ENCODE results near the gene INPP5F.
"Not testable (repeated sequence)": the region's sequence is repeated elsewhere in the genome, so short reads cannot be mapped to it uniquely, and the experiment has no call there.

Gene INPP5F

DNA sequence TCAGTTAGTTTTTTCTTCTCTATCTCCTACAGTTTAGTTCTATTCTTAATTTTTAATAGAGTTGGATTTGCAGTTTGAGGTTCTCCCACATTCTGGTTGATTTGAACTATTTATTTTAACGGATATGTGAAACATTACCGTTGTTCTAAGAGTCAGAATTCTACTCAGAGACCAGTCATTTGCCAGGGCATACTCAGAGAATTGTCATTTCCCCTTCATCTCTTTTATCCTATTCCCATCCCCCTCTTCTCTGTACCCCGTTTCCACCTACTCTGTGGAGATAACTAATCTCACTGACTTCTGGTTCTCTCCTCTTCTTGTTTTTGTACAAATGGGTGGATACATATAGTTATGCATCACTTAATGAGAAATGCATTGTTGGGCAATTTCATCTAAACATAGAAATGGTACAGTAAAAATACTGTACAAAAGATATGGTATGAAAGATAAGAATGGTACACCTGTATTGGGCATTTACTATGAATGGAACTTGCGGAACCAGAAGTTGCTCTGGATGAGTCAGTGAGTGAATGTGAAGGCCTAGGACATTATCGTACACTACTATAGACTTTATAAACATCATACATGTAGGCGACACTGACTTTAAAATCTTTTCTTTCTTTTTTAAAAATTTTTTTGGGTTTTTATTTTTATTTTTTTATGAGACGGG lies 53.1 kb downstream of the INPP5F start:
- DNase-seq (ENCODE audit: low read depth): no peak

DNA sequence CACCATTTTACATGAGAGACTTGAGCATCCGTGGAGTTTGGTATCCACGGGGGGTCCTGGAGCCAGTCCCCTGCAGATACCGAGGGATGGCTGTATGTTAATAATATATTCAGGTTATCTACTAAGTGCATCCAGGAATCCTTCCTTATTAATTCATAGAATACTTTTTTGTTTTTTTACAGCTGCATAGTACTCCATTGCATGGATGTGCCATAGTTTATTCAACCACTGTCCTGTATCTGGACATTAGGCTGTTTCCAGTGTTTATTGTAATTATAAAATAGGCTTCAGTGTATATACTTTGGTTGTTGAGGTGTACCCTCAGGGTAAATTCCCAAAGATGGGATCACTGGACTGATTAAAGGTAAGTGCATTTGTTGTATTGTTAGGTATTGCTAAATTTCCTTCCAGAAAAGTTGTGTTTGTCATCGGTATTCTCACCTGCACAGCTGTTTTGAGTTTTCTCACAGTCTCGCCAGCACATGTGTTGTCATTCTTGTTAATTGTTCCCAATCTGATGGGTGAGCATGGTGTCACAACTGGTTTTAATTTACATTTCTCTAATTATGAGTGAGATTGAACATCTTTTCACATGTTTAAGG lies 55.1 kb downstream of the INPP5F start:
- no peak for DNase-seq (ENCODE audit: low read depth)

DNA sequence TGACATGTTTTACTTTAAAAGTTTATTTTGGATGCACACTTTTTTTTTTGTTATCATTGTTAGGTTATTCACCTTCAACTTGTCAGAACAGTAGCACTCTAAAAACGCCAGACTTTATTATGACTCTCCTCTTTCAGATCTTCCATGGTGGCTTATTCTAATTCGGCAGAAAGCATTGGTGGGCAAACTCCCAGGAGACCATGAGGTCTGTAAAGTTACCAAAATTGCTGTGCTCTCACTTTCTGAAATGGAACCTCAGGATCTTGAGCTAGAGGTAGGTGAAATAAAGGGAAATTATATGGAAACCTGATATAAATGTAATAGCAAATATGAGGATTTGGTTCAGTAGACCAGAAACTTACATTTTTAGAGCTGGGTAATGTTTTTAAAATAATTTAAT lies 55.6 kb downstream of the INPP5F start:
- DNase-seq (ENCODE audit: low read depth): no peak

DNA sequence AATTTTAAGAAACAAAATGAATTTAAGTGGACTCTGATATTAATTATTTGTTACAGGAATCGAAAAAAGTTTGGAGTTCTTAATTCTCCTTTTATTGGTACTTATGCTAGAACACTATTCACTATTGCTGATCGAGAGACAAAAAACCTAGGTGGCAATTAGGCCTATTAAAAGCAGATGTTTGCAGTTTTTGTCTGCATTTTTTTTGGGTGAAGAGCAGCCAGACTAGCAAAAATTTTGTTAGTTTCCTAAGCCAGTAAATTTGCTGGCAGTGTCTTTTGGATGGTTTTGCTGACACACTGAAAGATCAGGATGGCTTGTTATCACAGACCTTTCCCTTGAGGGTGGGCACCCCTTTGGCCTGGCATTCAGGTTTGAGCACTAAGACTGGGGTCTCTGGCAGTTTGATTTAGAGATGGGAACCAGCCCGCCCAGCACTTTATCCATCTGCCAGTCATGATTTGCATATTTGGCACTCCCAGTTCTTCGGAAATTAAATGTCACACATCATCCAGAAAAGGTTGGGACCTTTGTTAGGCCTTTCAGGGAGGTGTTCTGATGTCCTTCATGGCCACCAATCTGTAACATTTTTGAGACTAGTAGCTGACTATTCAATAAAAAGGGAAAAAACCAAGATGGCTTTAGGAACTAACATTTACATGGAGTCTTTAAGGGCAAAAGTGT lies 57.3 kb downstream of the INPP5F start:
- DNase-seq (ENCODE audit: low read depth): no peak

DNA sequence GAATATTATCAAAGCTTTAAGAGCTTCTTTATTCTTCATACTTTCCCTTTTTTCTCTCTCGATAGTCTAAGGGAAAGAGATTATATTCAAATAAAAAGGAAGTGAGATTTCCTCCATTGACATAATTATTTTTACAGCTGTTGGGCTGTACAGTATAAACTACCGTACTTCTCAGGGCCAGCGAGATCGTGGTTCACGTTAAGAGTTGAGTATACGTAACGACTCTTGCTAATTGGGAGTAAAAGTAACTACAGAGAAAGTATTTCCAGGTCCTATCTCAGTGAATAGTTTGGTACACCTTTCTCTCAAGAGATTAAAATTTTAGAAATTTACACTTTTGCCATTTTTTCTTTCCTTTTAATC lies 57.8 kb downstream of the INPP5F start:
- DNase-seq (ENCODE audit: low read depth): no peak

DNA sequence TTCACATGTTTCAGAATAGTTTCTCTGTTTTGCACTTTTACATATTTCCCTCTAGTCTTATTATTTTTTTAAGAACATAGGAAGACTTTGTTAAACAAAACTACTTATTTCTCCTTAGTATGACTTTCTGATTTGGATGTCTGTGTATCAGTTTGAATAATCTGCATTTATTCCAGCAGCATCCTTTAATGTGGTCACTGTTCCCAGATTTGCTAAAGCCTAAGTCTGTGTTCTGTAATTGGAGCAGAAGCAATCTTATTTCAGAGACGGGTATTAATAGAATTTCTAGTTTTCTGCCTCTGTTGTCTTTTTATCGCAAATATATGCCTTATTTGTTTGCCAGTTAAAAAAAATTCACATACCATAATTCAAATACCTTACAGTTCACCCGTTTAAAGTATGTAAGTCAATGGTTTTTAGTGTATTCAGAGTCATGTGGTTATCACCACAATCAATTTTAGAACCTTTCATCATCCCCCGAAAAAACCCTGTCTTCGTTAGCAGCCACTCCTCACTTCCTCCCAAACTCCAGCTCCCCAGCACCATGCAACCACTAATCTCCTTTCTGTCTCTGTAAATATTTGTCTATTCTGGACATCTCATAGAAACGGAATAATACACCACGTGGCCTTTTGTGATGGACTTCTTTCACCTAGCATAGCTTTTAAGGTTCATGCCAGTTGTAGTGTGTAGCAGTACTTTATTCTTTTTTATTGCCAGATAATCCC lies 58.7 kb downstream of the INPP5F start:
- no peak for DNase-seq (ENCODE audit: low read depth)

DNA sequence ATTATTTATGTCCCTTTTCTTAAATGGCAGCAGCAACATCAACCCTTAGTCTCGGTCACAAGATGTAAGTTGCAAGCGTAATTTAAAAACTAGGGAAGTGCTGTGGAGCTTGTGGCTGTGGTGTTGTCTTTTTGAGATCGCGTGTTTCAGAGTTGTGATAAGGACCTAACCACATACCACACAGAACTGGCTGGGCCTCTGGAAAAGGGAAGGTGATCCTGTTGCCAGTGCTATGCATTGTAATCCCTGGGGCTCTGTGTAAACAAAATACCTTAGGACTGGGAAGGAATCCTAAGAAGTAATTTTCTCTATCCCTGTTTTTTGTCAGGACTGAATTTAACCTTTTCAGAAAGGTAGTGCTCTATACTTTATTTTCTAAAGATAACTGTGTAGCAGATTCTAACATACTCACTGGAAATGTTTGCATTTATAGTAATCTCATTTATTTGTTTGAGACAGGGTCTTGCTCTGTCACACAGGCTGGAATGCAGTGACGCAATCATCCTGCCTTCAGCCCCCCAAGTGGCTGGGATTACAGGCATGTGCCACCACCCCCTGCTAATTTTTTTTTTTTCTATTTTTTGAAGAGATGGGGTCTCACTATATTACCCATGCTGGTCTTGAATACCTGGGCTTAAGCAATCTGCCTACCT lies 60.4 kb downstream of the INPP5F start:
- DNase-seq (ENCODE audit: low read depth): no peak

DNA sequence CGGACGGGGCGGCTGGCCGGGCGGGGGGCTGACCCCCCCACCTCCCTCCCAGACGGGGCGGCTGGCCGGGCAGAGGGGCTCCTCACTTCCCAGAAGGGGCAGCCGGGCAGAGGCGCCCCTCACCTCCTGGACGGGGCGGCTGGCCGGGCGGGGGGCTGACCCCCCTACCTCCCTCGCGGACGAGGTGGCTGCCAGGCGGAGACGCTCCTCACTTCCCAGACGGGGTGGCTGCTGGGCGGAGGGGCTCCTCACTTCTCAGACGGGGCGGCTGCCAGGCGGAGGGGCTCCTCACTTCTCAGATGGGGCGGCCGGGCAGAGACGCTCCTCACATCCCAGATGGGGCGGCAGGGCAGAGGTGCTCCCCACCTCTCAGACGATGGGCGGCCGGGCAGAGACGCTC lies 69.3 kb downstream of the INPP5F start:
- not testable (repeated sequence) for DNase-seq (ENCODE audit: low read depth)

DNA sequence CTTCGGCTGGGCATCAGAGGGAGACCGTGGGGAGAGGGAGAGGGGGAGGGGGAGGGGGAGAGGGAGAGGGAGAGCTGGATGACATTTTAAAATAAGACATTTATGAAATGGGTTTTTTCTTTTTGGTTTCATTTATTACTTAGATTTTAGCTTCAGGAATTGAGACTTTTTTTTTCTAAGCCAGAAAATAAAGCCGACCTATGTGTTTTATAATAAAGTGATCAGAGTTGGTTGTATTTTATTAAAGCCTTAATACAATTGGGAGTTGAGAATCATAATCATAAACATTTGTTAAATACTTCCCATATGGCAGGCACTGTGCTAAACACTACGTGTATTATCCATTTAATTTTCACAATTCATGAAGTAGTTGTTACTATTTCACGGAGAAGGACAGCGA lies 70.2 kb downstream of the INPP5F start:
- DNase-seq (ENCODE audit: low read depth): no peak

DNA sequence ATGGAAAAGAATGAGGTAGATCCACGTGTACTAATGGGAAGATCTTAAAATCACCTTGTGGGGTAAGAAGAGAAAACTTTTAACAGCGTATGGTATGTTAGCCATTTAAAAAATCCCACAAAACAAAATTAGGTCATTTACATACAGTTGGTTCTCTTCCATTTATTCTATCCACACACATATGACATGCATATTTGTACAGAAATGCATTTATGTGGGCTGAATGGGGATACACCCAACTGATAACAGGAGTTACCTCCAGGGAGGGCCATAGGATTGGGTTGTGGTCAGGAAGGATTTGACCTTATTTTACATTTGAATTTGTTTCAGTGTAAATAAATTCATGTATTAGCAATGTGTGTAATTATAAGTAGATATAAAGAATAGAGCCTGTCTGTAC lies 75.3 kb downstream of the INPP5F start:
- DNase-seq (ENCODE audit: low read depth): no peak

DNA sequence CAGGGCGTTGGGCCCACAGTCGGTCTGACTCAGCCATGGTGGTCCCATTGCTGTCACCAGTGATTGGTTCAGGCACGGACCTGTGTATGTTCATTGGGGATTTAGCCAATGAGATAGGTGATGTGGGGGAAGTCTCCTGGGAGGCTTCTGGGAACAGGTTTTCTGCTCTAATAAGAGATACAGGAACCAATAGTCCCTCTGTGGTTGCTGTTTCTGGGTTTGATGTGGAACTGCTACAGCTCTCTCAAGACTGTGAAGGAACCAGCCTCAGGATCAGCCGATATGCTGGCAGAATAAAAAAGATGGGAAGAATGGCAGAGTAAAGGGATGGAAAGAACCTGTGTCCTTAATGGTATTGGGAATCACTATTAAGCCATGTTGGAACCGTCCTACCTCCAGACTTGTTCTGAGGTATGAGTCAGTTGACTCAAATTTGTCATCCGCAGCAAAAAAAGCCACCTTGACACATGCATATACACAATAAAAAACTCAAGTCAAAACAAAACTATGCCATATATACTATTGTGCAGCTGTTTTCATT lies 76.2 kb downstream of the INPP5F start:
- no peak for DNase-seq (ENCODE audit: low read depth)

DNA sequence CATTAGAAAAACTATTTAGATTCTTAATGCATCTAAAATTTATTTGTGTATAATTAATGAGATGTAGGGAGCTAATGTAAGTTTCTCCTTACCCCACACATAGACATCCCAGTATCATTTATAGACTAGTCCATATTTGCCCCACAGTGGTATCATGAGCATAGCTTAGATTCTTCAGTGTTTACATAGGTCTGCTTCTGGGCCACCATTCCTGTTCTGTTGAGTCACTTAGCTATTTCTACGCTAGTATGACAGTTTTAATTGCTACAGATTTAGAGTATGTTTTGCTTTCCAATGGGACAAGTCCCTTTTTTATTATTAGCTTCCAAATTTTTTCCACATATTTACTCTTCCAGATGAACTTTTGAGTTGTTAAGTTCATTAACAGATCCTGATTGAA lies 77.4 kb downstream of the INPP5F start:
- DNase-seq (ENCODE audit: low read depth): peak; percentile 5

DNA sequence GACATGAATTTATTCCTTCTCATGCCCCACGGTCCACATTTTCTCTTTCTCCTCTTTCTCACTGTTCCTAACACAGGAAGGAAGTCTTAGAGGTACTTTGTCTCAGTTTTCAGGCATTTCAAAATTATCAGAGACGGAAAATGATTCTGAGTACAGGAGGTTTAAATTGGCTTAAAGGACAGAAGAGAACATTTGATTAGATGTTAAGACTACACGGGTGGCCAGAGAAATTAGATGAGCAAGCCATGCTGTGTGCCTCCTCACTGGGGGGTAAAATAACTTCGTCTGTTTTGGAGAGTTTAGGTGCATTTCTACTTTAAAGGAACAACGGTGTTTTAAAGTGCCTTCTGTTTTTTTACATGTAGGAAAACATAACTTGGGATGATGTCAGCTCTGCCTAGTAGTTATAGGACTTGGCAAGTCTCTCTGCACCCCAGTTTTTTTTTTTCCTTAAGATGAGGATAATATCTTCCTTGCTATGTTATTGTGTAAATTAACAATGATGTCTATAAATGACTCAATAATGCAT lies 79.9 kb downstream of the INPP5F start:
- no peak for DNase-seq (ENCODE audit: low read depth)

DNA sequence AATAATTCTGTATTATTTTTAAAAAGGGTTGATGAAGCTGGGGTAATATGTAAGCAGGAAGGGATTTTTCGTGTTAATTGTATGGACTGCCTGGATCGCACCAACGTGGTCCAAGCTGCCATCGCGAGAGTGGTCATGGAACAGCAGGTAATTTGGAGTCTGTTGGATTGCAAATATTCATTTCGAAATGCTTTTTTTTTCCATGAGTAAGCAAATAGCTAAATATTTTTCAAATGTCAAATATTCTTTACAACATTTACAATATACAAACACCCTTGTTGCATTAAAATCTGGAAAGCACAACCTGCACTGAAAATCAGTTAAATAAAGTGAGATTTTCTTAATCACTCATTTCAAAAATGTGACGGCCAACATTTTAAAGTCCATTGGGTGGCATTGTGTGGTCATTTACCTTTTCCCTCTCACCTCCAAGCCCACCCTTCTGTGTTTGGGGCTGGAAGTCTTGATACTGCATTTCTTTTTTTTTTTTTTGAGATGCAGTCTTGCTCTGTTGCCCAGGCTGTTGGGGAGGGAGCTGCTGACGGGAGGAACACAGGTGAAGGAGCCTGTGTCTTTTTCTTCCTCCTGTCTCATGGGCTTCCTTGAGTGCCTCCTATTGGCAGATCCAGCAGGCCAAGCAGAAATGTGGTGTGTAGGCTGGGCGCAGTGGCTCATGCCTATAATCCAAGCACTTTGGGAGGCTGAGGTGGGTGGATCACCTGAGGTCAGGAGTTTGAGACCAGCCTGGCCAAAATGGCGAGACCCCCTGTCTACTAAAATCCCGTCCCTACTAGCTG lies 80.7 kb downstream of the INPP5F start:
- DNase-seq (ENCODE audit: low read depth): no peak

DNA sequence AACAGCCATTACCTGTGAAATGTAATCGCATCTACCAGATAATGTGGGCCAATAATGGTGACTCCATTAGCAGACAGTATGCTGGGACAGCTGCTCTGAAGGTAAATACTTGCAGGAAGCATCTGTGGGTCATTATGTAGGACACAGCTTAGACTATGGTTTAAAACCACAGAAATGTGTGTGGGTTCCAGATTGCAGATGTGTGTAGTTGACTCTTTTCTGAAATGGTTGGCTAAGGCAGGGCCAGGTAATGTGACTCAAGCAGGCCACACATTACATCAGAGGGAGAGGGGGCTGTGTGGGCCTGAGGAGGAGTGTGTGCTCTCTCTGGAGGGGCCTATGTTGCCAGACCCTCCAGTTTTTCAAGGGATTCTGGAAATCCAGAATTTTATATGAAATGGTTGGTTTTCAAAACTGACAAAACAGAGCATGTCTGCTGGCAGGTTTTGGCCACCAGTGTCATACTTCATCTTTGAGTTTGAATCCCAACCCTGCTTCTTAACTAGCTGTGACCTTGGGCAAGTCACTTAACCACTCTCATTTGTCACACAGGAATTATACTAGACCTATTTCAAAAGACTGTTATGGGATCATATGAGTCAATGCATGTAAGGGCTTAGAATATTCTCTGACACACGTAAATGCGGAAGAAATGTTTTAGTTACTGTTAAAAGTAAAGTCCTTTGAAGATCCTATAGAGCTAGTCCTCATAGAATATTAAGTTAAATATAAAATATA lies 82.3 kb downstream of the INPP5F start:
- no peak for DNase-seq (ENCODE audit: low read depth)

DNA sequence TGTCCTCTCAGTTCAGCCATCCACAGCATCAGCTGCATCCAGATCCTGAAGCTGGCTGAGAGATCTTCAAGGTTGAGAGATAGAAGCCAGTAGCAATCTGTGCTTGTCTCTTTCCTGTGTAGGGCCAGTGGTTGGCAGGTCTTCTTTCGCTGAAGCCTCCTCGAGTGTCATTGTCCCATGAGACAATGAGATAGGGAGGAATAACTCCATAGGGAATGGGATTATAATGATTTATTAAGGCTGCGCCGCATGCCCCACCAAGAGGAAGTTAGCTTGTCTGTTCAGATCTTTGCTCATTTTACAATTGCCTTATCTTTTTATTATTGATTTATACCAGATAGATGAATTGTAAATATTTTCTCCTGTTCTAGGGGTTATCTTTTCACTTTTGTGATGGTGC lies 85.3 kb downstream of the INPP5F start:
- no peak for DNase-seq (ENCODE audit: low read depth)

DNA sequence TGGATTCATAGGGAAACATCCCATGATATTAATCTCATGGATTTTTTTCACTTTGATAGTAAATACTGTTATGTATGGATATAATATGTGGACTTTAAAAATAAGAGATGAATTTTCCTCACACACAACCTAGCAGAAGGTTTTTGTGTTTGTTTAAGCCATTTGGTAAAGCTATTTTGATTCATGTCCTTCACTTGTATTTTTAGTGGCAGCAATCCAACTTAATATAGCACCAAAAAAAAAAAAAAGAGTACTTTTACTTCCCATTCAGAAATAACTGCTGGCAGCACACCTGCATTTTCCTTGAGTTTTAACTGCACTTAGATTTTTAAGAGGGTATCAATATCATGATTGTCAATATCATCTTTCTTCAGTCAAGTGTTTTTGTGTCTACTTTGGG lies 86.8 kb downstream of the INPP5F start:
- DNase-seq (ENCODE audit: low read depth): no peak

DNA sequence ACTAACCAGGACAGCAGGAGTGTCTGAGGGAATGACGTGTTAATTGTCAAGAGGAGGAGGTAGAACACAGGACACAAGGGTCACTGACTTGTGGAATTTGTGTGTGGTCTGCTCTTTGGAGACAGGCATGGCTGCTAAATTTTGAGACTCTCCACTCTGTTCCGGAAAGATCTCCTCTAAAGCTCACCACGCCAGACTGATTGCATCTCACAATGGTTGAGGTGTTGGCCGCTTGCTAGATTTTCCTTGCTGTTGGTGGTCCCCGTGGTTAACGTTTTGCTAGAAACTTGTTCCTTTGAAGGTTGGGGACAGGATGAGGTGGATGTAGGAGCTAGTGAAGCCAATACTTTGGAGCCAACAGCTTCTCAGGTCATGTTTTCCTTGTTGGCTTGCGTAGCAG lies 89.8 kb downstream of the INPP5F start:
- no peak for DNase-seq (ENCODE audit: low read depth)

DNA sequence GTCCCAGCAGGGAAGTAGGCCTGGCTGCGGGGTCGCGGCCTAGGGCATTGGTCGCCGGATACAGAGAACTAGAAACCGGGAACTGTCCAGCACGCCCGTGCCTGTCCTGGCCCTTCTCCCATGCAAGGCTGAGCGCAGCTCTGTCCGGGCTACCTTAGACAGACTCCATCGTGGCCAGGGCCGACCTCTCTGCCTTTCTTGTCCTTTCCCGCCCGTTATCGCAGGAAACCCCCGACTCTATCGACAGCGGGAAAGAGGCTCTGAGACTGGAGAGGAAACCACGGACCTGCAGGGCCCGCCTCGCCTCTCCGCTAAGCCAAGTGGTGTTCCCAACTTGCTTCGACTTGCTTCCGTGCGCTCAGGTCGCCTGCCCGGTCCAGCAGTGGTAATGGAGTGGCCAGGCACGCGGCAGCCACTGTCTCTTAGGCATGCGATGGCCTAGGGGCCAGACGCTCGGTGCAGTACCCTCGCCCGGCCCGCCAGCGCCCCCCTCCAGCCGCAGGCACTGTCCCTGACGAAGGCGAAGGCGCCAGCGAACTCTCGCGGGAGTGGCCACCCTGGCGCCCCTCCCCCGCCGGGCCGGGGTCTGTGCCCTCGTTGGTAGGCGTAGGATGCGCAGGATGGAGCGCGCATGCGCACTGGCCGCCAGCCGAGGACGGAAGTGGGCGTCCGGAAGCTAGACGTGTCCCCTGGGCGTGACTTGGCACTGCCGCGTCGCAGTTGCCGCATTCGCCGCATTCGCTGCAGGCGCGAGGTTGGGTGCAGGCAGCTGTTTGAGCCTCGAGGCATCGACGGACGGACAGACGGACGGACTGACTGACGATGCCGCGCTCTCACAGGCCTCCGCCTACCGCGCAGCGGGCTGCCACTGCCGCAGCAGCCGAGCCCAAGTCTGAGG lies 92.4 kb downstream of the INPP5F start:
- peak; percentile 10 for DNase-seq (ENCODE audit: low read depth)

Data from stromal cell of bone marrow (primary cell).